Muscle layer of duodenum (tissue), 2 donors: ENCODE data around the gene DIRAS1.
"Not testable (repeated sequence)": the region's sequence is repeated elsewhere in the genome, so short reads cannot be mapped to it uniquely, and the experiment has no call there.

ENCODE experiments used
- H3K27ac ChIP-seq: one replicate; pipeline ENCODE4 v1.7.0; 2013; ENCODE audit warnings: mild to moderate bottlenecking, low read length
- H3K27me3 ChIP-seq: one replicate; pipeline ENCODE4 v1.7.0; 2013; ENCODE audit warnings: low read depth, mild to moderate bottlenecking, control low read depth, low read length
- H3K36me3 ChIP-seq, 2 donors: one replicate each; pipeline ENCODE4 v1.7.0; 2013; ENCODE audit warnings: low read length in 2 of 2, control low read depth in 1 of 2, mild to moderate bottlenecking in 1 of 2; ENCODE audit not compliant: insufficient read depth in 2 of 2, control insufficient read depth in 1 of 2
- H3K4me1 ChIP-seq, 2 donors: one replicate each; pipeline ENCODE4 v1.7.0; 2013; ENCODE audit warnings: low read length in 2 of 2, mild to moderate bottlenecking in 2 of 2, control low read depth in 1 of 2, moderate library complexity in 1 of 2; ENCODE audit not compliant: insufficient read depth in 2 of 2, control insufficient read depth in 1 of 2
- H3K4me3 ChIP-seq, 2 donors: one replicate each; pipeline ENCODE4 v1.7.0; 2013; ENCODE audit warnings: low read length in 2 of 2, low read depth in 1 of 2, mild to moderate bottlenecking in 1 of 2
- H3K9me3 ChIP-seq, 2 donors: one replicate each; pipeline ENCODE4 v1.7.0; 2013; ENCODE audit warnings: low read length in 2 of 2, control low read depth in 1 of 2, mild to moderate bottlenecking in 1 of 2; ENCODE audit not compliant: control insufficient read depth in 1 of 2
- donor health status: healthy.

Gene DIRAS1

DNA sequence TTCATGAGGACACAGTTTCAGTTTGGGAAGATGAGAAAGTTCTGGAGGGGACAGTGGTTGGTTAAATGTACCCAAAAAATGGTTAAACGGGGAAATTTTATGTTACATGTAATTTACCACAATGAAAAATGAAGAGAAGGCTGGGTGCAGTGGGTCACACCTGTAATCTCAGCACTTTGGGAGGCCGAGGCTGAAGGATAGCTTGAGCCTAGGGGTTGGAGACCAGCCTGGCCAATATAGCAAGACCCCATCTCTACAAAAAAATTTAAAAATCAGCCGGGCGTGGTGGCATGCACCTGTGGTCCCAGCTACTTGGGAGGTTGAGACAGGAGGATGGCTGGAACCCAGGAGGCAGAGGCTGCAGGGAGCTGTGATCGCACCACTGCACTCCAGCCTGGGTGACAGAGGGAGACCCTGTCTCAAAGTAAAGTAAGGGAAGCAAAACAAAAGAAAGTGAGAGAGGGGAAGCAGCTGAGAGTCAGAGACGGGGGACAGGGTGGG is 35.9 kb downstream of the DIRAS1 start:
- no peaks in the 10 kb centered on the region for H3K27me3 ChIP-seq
- H3K27ac ChIP-seq, result no peak overlapping the region
- H3K4me1 ChIP-seq, result no peaks in the 10 kb centered on the region
- no peak overlapping the region for H3K4me3 ChIP-seq
- no peaks in the 10 kb centered on the region for H3K36me3 ChIP-seq
- no peaks in the 10 kb centered on the region for H3K9me3 ChIP-seq

DNA sequence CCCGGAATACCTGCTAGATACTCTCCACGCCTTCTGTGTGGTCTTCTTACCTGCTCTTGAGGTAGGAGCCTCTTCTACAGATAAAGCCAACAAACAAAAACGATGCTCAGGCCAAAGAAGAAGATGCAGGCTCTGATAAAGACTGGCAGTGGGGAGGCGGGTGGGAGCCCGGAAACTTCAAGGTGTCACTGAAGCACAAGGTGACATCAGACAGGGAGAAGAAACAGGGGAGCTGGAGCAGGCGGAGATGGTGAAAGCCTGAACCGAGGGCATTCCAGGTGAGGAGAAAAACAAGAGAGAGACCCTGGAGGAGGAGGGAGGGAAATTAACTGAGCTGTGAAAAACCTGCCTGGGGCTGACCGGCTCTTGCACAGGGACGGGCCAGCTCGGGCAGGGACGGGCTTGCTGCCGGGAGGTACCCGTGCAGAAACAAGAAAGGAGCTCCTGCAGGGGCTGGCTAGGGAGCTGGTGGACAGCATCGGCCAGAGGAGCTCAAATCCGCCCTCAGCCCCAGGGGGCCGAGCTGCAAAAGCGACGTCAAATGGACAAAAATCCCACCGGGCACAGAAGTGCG is 37.7 kb downstream of the DIRAS1 start:
- Histone ChIP-seq H3K36me3 (no peaks in the 10 kb centered on the region), H3K27me3 (no peaks in the 10 kb centered on the region), H3K9me3 (no peaks in the 10 kb centered on the region), H3K27ac (no peak overlapping the region), H3K4me3 (no peak overlapping the region), H3K4me1 (no peaks in the 10 kb centered on the region)

DNA sequence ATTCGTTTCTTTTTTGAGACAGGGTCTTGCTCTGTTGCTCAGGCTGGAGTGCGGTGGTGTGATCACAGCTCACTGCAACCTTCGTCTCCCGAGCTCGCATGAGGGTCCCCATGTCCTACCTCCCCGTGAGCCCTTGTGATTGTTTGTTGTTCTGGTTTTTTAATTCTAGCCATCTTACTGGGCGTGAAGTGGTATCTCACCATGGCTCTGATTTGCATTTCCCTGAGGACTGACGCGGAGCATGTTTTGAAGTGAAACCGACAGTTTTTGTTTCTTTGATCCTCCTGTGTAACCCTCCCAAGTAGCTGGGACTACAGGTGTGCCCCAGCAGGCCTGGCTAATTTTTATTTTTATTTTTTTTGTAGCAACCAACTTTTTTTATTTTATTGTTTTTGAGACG is 40.4 kb downstream of the DIRAS1 start:
- Histone ChIP-seq H3K4me1 (no peaks in the 10 kb centered on the region), H3K9me3 (no peaks in the 10 kb centered on the region), H3K36me3 (no peaks in the 10 kb centered on the region), H3K27me3 (no peaks in the 10 kb centered on the region), H3K4me3 (no peak overlapping the region), H3K27ac (no peak overlapping the region)

DNA sequence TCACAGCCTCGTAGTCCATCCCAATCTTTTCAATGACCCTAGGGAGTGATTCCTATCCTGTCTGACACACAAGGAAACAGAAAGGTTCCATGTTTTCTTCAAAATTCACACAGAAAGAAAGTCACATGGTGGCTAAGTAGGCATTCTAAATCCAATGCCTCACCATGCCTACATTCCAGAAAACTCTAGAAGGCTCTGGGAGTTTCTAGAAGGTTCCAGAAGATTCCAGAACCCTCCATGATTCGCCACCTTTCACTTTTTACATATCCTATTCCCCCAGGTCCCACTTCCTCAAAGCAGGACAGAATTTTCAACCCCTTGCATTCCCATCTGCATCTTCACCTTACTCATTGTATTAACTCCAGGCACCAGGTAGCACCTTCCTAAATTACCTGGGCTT is 41.7 kb downstream of the DIRAS1 start:
- H3K36me3 ChIP-seq, result no peaks in the 10 kb centered on the region
- H3K27ac ChIP-seq, result no peak overlapping the region
- H3K4me3 ChIP-seq, result no peak overlapping the region
- no peaks in the 10 kb centered on the region for H3K9me3 ChIP-seq
- peaks cover 0 to 6% of the 10 kb centered on the region in 2 donors for H3K4me1 ChIP-seq
- no peaks in the 10 kb centered on the region for H3K27me3 ChIP-seq

DNA sequence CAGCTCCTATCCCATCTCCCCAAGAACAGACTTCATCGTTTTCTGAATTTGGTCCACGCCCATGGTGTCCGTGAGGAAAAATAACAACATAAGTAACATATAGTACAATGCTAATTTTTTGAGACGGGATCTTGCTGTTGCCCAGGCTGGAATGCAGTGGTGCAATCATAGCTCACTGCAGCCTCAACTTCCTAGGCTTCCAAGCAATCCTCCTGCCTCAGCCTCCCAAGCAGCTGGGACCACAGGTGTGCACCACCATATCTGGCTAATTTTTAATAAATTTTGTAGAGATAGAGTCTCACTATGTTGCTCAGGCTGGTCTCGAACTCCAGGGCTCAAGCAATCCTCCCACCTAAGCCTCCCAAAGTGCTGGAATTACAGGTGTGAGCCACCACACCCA is 42.2 kb downstream of the DIRAS1 start:
- H3K36me3 ChIP-seq, H3K4me3 ChIP-seq: not testable (repeated sequence)

DNA sequence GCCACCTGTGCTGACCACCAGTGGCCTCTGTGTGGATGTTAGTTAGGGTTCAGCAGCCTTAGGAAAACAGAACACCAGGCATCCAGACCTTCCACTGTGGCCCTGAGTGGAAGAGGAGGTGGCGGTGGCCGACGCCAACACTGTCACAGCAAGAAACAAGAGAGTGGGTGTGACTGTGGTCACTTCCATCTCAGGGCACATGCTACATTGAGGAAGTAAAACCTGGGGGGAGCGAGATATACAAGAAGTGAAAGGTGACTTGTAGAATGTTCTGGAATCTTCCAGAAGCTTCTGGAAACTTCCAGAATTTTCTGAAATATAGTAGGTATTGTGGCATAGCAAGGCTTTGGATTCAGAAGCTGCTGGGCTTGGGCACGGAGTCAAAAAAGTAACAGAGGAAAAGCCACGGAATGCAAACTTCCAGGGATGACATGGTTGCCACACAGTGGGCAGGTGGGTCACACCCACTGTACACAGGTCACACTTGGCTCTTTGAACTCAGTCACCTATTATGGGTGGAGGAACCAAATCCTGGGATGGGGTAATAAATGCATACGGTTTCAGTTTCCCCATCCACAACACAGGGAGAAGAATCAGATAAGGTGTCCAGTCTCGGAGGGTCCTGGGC is 43.0 kb downstream of the DIRAS1 start:
- no peak overlapping the region for H3K4me3 ChIP-seq
- no peaks in the 10 kb centered on the region for H3K36me3 ChIP-seq
- no peak overlapping the region for H3K27ac ChIP-seq
- H3K4me1 ChIP-seq, result peaks cover 0 to 6% of the 10 kb centered on the region in 2 donors
- no peaks in the 10 kb centered on the region for H3K9me3 ChIP-seq
- H3K27me3 ChIP-seq, result no peaks in the 10 kb centered on the region

More for the DNA sequence above, 42.2 kb downstream of the DIRAS1 start:
- H3K4me1 ChIP-seq, H3K27ac ChIP-seq, H3K27me3 ChIP-seq, H3K9me3 ChIP-seq: not testable (repeated sequence)

DNA sequence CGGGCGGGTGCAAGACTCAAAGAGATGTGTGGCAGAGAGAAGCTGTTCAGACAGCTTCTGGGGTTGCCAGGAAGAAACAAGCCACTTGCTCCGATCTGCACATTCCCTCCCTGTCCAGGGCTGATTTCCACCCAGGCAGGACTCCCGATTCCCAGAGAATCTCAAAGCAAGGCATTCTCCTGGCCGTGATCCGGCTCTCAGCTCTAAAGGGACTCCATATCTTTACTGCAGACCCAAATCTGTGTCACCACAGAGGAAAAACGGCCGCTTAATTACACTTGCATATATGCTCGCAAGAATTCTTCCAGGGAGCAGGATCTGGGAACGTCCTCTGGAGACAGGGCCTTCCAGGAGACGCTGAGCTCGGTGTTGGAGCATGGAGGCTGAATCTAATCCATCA is 44.3 kb downstream of the DIRAS1 start:
- no peaks in the 10 kb centered on the region for H3K9me3 ChIP-seq
- no peak overlapping the region for H3K27ac ChIP-seq
- no peaks in the 10 kb centered on the region for H3K27me3 ChIP-seq
- H3K4me3 ChIP-seq, result no peak overlapping the region
- H3K4me1 ChIP-seq, result peaks cover 0 to 6% of the 10 kb centered on the region in 2 donors
- no peaks in the 10 kb centered on the region for H3K36me3 ChIP-seq

DNA sequence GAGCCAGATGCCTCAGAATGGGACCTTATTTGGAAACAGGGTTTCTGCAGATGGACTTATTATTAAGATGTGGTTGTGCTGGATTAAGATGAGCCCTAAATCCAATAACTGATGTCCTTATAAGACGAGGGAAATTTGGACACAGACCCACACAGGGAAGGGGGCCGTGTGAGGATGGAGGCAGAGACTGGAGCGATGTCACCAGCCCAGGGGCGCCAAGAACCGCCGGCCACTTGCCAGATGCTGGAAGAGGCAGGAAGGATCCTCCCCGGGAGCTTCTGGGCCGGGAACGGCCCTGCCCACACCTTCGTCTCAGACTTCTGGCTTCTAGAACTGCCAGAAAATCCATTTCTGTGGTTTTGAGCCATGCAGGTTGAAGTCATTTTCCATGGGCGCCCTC is 45.3 kb downstream of the DIRAS1 start:
- no peak overlapping the region for H3K4me3 ChIP-seq
- no peaks in the 10 kb centered on the region for H3K36me3 ChIP-seq
- H3K9me3 ChIP-seq, result no peaks in the 10 kb centered on the region
- no peak overlapping the region for H3K27ac ChIP-seq
- H3K4me1 ChIP-seq, result peaks cover 0 to 6% of the 10 kb centered on the region in 2 donors
- no peaks in the 10 kb centered on the region for H3K27me3 ChIP-seq

DNA sequence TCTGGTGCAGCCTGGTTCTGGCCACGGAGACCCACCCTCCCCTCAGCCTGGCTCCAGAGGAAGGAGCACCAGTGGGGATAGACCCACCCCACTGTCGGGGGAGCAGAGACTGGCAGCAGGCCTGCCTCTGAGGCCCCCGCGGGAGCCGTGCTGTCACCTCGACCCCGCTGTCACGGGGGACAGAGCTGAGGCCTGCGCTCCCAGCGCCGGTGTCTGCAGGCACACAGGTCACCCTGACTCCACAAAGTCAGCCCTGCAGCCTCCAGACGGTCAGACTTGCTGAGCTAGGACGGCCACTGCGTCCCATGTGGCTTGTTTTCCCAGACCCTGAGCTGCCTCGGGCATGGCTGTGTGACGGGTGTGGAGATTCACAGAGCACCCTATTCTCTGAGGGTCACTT is 51.0 kb downstream of the DIRAS1 start:
- no peak overlapping the region for H3K4me3 ChIP-seq
- peaks cover 0 to 4% of the 10 kb centered on the region in 2 donors for H3K4me1 ChIP-seq
- no peaks in the 10 kb centered on the region for H3K36me3 ChIP-seq
- H3K9me3 ChIP-seq, result no peaks in the 10 kb centered on the region
- H3K27ac ChIP-seq, result no peak overlapping the region
- H3K27me3 ChIP-seq, result no peaks in the 10 kb centered on the region

DNA sequence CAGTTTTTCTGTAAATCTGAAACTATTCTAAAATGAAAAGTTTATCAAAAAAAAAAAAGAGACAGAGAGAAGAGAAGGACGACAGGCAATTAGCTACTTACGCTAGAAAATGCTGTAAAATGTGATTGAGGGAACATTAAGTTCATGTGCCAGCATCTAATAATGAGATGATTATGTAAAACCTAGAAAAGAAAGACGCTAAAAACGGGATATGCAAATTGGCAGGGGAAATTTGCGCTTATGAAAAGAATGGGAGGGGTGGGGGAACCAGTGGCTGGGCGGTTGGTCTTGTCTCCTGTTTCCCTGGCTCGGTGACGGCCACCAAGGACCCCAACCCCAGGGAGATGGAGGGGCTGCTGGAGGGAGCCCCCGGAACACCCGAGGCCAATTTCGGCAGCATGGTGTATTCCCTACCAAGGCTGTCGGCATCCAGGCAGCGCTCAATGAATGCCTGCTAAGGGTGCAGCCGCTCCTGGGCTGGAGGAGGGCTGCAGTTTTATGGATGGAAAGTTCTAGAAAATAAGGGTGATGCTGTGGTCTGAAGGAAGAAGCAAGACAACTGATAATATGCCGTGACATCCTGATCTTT is 52.9 kb downstream of the DIRAS1 start:
- Histone ChIP-seq H3K4me3 (no peak overlapping the region), H3K9me3 (peaks cover 0 to under 1% of the 10 kb centered on the region in 2 donors), H3K36me3 (no peaks in the 10 kb centered on the region), H3K27me3 (no peaks in the 10 kb centered on the region), H3K27ac (no peak overlapping the region), H3K4me1 (no peaks in the 10 kb centered on the region)

DNA sequence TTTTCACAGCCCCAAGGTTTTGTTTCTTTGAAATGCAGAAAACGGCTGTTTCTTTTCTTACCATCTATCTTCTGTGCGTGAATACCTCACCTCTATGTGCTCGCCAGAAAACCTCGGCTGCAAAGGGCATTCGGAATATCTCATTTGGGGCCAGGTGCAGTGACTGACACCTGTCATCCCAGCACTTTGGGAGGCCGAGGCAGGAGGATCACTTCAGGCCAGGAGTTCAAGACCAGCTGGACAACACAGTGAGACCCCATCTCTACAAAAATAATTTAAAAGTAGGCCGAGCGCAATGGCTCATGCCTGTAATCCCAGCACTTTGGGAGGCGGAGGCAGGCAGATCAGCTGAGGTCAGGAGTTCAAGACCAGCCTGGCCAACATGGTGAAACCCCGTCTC is 53.8 kb downstream of the DIRAS1 start:
- not testable (repeated sequence) for H3K4me3 ChIP-seq, H3K27me3 ChIP-seq, H3K36me3 ChIP-seq, H3K9me3 ChIP-seq, H3K4me1 ChIP-seq, H3K27ac ChIP-seq
